Panc1 (cell line): Measurements from ENCODE around the gene N4BP3. TPM values are rescaled to one million over a fixed set of nuclear protein-coding genes. Genes with fewer than 3 reads are reported as not detected.

Experiments
- ATAC-seq: fragments of 200-7000 bp; cut with Tn5 transposase; 2 replicates; pipeline ENCODE4 v1.9.1; 2020; ENCODE audit warnings: mild to moderate bottlenecking, moderate library complexity
- BruUV-seq: library from RNA; stranded (reverse); fragments of 400-500 nt; replicated peaks from 2 replicates; lab custom pipeline; 2021; lab: Mats Ljungman, UMichigan
- CTCF ChIA-PET: fragments of 300-600 bp; sonication (Branson Sonifier 250); formaldehyde crosslinking; loops from one replicate; lab custom pipeline; 2022; ENCODE audit warnings: antibody characterized with exemption; lab: Charles Lee
- POLR2A ChIA-PET: fragments of 300-600 bp; sonication (Branson Sonifier 250); formaldehyde crosslinking; loops from one replicate; lab custom pipeline; 2022; ENCODE audit warnings: antibody characterized with exemption; lab: Charles Lee
- DNase-seq: peaks from one replicate; pipeline ENCODE4 v3.0.0-alpha.2; 2010; ENCODE audit warnings: low read depth, low spot score
- H3K27ac ChIP-seq: 2 replicates; pipeline ENCODE4 v1.5.1; 2011; ENCODE audit warnings: mild to moderate bottlenecking, low read length, inconsistent platforms
- H3K27me3 ChIP-seq: fragments of 200-500 bp; sonication (Bioruptor generic); 2 replicates; pipeline ENCODE4 v1.6.0; 2014; ENCODE audit warnings: low read length, inconsistent platforms; ENCODE audit not compliant: control insufficient read depth, insufficient read depth
- H3K36me3 ChIP-seq: fragments of 200-500 bp; sonication (Bioruptor generic); 2 replicates; pipeline ENCODE4 v1.5.1; 2014; ENCODE audit warnings: inconsistent platforms, mild to moderate bottlenecking, low read length, moderate library complexity; ENCODE audit not compliant: control insufficient read depth, insufficient read depth
- H3K4me1 ChIP-seq: 2 replicates; pipeline ENCODE4 v1.5.1; 2011; ENCODE audit warnings: inconsistent platforms, mild to moderate bottlenecking, low read length, moderate library complexity; ENCODE audit not compliant: control insufficient read depth, insufficient read depth
- H3K4me3 ChIP-seq, 2 experiments: 2 replicates each; pipeline ENCODE4 v1.5.1; 2011 to 2012; ENCODE audit warnings: low read depth in 2 of 2, low read length in 2 of 2, mild to moderate bottlenecking in 2 of 2, inconsistent platforms in 1 of 2, moderate library complexity in 1 of 2
- H3K9me3 ChIP-seq: fragments of 200-500 bp; sonication (Bioruptor generic); 2 replicates; pipeline ENCODE4 v1.5.1; 2014; ENCODE audit warnings: low read depth, mild to moderate bottlenecking, inconsistent platforms, low read length, moderate library complexity; ENCODE audit not compliant: control insufficient read depth, insufficient read depth
- POLR2AphosphoS5 ChIP-seq: IDR thresholded peaks from 2 replicates; pipeline ENCODE4 v1.6.1; 2012; ENCODE audit warnings: mild to moderate bottlenecking, low read depth, low read length, moderate library complexity
- SIN3A ChIP-seq: IDR thresholded peaks from 2 replicates; pipeline ENCODE4 v1.6.1; 2012; ENCODE audit warnings: low read depth, mild to moderate bottlenecking, low read length, moderate library complexity, borderline replicate concordance; ENCODE audit not compliant: insufficient read depth
- TCF7L2 ChIP-seq: IDR thresholded peaks from 2 replicates; pipeline ENCODE4 v1.6.1; 2011; ENCODE audit warnings: mild to moderate bottlenecking, low read depth, low read length, inconsistent platforms
- in situ Hi-C: cut with HindIII; loops from 2 replicates; pipeline ENCODE4 v1.10.0; 2016; ENCODE audit warnings: low sequenced_read_pairs, low pct_unique_long_range_greater_than_20kb
- intact Hi-C: fragments of 100-400 bp; cut with micrococcal nuclease; formaldehyde crosslinking; loops from one replicate; pipeline ENCODE4 v1.10.0; 2022; ENCODE audit not compliant: unreplicated experiment
- total RNA-seq: library from RNA; stranded (reverse); gene quantifications from one replicate; pipeline ENCODE4 v1.2.1, GENCODE V29; 2021; ENCODE audit not compliant: unreplicated experiment
- TF ChIP-seq, protein P1 (sequence below): fragments of 450-650 bp; IDR thresholded peaks from 2 replicates; pipeline ENCODE4 v1.5.1; 2017; ENCODE audit warnings: mild to moderate bottlenecking
- TF ChIP-seq, protein P2 (sequence below), 2 experiments: IDR thresholded peaks; 2 replicates each; pipeline ENCODE4 v1.6.1; 2011 to 2012; ENCODE audit warnings: low read depth in 2 of 2, control low read depth in 1 of 2, low read length in 1 of 2, mild to moderate bottlenecking in 1 of 2, moderate library complexity in 1 of 2; ENCODE audit not compliant: insufficient read depth in 1 of 2

N4BP3 gene
- total RNA-seq, 1 experiment from 2014 or later, result 2.3 TPM

DNA sequence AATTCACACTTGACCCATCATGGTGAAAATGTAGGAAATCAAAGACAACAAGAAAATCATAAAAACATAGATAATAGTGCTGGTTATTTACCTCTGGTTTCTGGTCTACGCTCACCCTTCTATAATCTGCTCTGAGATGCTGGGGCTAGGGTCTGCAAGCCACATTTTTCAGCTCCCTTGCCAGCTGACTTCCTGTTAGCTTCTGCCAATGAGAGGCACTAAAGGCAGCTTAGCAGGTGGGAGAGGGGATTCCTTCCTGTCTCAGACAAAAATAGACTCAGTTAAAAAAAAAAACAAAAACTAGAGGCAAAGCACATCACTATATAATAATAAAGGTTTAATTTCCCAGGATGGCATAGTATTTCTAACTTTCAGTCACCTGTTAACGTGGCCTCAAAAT is 20.2 kb upstream of the N4BP3 start:
- no peaks in the 10 kb centered on the region for H3K36me3 ChIP-seq
- no TSS peak for BruUV-seq
- no peak for ATAC-seq

DNA sequence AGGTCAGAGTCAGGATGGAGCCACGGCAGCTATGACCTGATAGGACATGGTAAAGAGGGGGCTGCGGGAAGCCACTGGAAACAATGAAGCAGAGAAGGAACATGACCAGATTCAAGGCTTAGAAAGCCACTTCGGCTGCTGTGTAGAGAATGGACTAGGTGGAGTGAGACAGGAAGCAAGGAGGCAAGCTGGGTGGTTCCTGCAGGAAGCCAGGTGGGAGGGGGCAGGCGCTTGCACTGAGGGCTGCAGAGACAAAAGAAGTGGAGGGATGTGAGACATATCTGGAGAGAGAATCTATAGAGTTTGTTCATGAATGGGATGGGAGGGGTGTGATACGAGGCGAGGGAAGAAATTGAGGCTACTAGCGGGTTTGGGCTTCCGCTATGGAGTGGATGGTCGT is 19.0 kb upstream of the N4BP3 start:
- Histone ChIP-seq H3K9me3 (no peaks in the 10 kb centered on the region), H3K4me1 (no peaks in the 10 kb centered on the region), H3K4me3 (no peak overlapping the region), H3K27ac (no peak overlapping the region), H3K36me3 (no peaks in the 10 kb centered on the region), H3K27me3 (no peaks in the 10 kb centered on the region)
- ChIA-PET CTCF (no interaction called here), POLR2A (no interaction called here)
- no peak for DNase-seq
- BruUV-seq, result no TSS peak
- TF ChIP-seq, protein P1, sequence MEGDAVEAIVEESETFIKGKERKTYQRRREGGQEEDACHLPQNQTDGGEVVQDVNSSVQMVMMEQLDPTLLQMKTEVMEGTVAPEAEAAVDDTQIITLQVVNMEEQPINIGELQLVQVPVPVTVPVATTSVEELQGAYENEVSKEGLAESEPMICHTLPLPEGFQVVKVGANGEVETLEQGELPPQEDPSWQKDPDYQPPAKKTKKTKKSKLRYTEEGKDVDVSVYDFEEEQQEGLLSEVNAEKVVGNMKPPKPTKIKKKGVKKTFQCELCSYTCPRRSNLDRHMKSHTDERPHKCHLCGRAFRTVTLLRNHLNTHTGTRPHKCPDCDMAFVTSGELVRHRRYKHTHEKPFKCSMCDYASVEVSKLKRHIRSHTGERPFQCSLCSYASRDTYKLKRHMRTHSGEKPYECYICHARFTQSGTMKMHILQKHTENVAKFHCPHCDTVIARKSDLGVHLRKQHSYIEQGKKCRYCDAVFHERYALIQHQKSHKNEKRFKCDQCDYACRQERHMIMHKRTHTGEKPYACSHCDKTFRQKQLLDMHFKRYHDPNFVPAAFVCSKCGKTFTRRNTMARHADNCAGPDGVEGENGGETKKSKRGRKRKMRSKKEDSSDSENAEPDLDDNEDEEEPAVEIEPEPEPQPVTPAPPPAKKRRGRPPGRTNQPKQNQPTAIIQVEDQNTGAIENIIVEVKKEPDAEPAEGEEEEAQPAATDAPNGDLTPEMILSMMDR, result no peak
- TF ChIP-seq POLR2AphosphoS5 (no peak), SIN3A (no peak), TCF7L2 (no peak)
- TF ChIP-seq, protein P2, sequence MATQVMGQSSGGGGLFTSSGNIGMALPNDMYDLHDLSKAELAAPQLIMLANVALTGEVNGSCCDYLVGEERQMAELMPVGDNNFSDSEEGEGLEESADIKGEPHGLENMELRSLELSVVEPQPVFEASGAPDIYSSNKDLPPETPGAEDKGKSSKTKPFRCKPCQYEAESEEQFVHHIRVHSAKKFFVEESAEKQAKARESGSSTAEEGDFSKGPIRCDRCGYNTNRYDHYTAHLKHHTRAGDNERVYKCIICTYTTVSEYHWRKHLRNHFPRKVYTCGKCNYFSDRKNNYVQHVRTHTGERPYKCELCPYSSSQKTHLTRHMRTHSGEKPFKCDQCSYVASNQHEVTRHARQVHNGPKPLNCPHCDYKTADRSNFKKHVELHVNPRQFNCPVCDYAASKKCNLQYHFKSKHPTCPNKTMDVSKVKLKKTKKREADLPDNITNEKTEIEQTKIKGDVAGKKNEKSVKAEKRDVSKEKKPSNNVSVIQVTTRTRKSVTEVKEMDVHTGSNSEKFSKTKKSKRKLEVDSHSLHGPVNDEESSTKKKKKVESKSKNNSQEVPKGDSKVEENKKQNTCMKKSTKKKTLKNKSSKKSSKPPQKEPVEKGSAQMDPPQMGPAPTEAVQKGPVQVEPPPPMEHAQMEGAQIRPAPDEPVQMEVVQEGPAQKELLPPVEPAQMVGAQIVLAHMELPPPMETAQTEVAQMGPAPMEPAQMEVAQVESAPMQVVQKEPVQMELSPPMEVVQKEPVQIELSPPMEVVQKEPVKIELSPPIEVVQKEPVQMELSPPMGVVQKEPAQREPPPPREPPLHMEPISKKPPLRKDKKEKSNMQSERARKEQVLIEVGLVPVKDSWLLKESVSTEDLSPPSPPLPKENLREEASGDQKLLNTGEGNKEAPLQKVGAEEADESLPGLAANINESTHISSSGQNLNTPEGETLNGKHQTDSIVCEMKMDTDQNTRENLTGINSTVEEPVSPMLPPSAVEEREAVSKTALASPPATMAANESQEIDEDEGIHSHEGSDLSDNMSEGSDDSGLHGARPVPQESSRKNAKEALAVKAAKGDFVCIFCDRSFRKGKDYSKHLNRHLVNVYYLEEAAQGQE (IDR thresholded peaks at IDR 0.05; ENCODE audit: insufficient read depth in 1 of 2, low read depth in 2 of 2, low read length in 1 of 2), result no peak
- in situ Hi-C loops (no loop called here), intact Hi-C loops (no loop called here)
- no peak for ATAC-seq

More for the DNA sequence above, 20.2 kb upstream of the N4BP3 start:
- ChIA-PET POLR2A (no interaction called here), CTCF (interaction anchor here (0.5 kb wide), 1 partner anchor 22 kb away, joined by 3 read pairs; no protein-coding TSS in a partner anchor)
- in situ Hi-C loops, result no loop called here
- no peaks in the 10 kb centered on the region for H3K27me3 ChIP-seq
- no peaks in the 10 kb centered on the region for H3K9me3 ChIP-seq
- intact Hi-C loops, result no loop called here
- TF ChIP-seq, protein P2 (IDR thresholded peaks at IDR 0.05; ENCODE audit: insufficient read depth in 1 of 2, low read depth in 2 of 2, low read length in 1 of 2), result no peak
- TF ChIP-seq TCF7L2 (no peak), POLR2AphosphoS5 (no peak), SIN3A (no peak)
- TF ChIP-seq, protein P1, result no peak
- H3K4me3 ChIP-seq, result no peak overlapping the region
- no peaks in the 10 kb centered on the region for H3K4me1 ChIP-seq
- no peak overlapping the region for H3K27ac ChIP-seq
- DNase-seq, result no peak
